Upper lobe of left lung (tissue), 4 donors: ENCODE data around the gene TRNAU1AP.

Experiments
- CTCF ChIP-seq, 6 experiments: fragments of 450-650 bp in 4 of 6; fragments of 200-600 bp in 2 of 6; sonication (generic) in 2 of 6; IDR thresholded peaks; one replicate each; pipeline ENCODE4 v1.5.1; 2016 to 2019; ENCODE audit warnings: antibody characterized with exemption in 6 of 6
- POLR2A ChIP-seq, 4 donors: fragments of 450-650 bp; IDR thresholded peaks; one replicate each; pipeline ENCODE4 v1.5.1; 2016 to 2017; ENCODE audit warnings: antibody characterized with exemption in 4 of 4, mild to moderate bottlenecking in 2 of 4

DNA sequence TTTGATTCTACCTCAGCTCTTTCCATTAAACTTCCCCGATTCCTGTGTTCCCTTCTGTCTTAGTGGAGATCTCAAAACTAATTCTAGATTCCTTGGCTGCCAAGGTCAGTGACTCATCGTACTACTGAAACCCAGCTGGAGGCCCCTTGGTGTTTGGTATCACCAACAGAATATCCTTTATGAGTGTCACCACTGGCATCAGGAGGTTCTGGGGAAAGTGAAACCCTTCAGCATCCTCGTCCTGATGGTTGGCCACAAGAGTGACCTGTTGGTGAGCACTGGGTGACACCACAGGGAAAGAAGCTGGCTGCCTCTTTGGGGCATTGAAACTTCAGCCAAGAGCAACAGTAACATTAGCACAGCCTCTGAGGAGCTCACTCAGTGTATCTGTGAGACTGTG, 48.8 kb downstream of the TRNAU1AP start:
- TF ChIP-seq POLR2A (IDR thresholded peaks at IDR 0.05): no peak
- TF ChIP-seq CTCF (IDR thresholded peaks at IDR 0.05): no peak
